HepG2 (cell line): Measurements from ENCODE around the gene CMTM3. TPM values are rescaled to one million over a fixed set of nuclear protein-coding genes. Genes with fewer than 3 reads are reported as not detected.

Source experiments
- ATAC-seq: fragments of 200-7000 bp; cut with Tn5 transposase; 3 replicates; pipeline ENCODE4 v1.9.1; 2020; ENCODE audit warnings: mild to moderate bottlenecking, moderate library complexity
- BruUV-seq: library from RNA; stranded (reverse); fragments of 400-500 nt; replicated peaks from 2 replicates; lab custom pipeline; 2021; lab: Mats Ljungman, UMichigan
- CTCF ChIA-PET: fragments of 300-600 bp; formaldehyde crosslinking; extraction: SDS; loops from one replicate; lab custom pipeline; 2021; ENCODE audit warnings: low total read pairs, inconsistent platforms, low intra/inter-chr PET ratio; lab: Yijun Ruan, JAX
- POLR2A ChIA-PET: fragments of 350-600 bp; sonication (Branson Sonifier 250); formaldehyde crosslinking; loops from one replicate; lab custom pipeline; 2020; ENCODE audit warnings: antibody characterized with exemption, inconsistent platforms; lab: Yijun Ruan, JAX
- DNase-seq: peaks from one replicate; pipeline ENCODE4 v3.0.0-alpha.2; 2015; ENCODE audit warnings: low spot score
- FAIRE-seq: peaks from 3 replicates; lab custom pipeline; 2011; peaks lifted over from hg19 to GRCh38; lab: Jason Lieb, UNC
- H2AFZ ChIP-seq: one replicate; pipeline ENCODE4 v1.6.1; 2011; ENCODE audit warnings: low read length, inconsistent platforms
- H3K27ac ChIP-seq: fragments of 300-600 bp; 3 replicates; pipeline ENCODE4 v1.8.0; 2011; ENCODE audit warnings: mixed run types, mild to moderate bottlenecking, mixed read lengths, low read length, inconsistent platforms; ENCODE audit not compliant: insufficient read depth; ENCODE audit errors: extremely low read length
- H3K27me3 ChIP-seq, 2 experiments: fragments of 200-600 bp in 1 of 2; 2 replicates in 1 of 2; 3 replicates in 1 of 2; pipeline versions ENCODE4 v1.6.0 to v1.8.0; 2011; ENCODE audit warnings: low read length in 2 of 2, mild to moderate bottlenecking in 2 of 2, moderate library complexity in 2 of 2, inconsistent platforms in 1 of 2; ENCODE audit not compliant: insufficient read depth in 2 of 2, control insufficient read depth in 1 of 2
- H3K36me3 ChIP-seq, 2 experiments: fragments of 200-600 bp in 1 of 2; replicated peaks in 1 of 2; 2 replicates in 1 of 2; 3 replicates in 1 of 2; pipeline versions ENCODE4 v1.5.1 to v1.8.0; 2011; ENCODE audit warnings: low read length in 2 of 2, inconsistent platforms in 1 of 2; ENCODE audit not compliant: insufficient read depth in 2 of 2, control insufficient read depth in 1 of 2
- H3K4me1 ChIP-seq: 2 replicates; pipeline ENCODE4 v1.5.1; 2012; ENCODE audit warnings: low read length, inconsistent platforms; ENCODE audit not compliant: insufficient read depth
- H3K4me2 ChIP-seq: 2 replicates; pipeline ENCODE4 v1.6.0; 2011; ENCODE audit warnings: low read depth, low read length, inconsistent platforms
- H3K4me3 ChIP-seq, 3 experiments: fragments of 200-600 bp in 1 of 3; sonication (generic), shearing (Covaris generic) in 1 of 3; replicated peaks in 1 of 3; 2 replicates each; pipeline ENCODE4 v1.5.1; 2011 to 2016; ENCODE audit warnings: low read length in 3 of 3, inconsistent platforms in 2 of 3, low read depth in 2 of 3, mild to moderate bottlenecking in 2 of 3, control low read depth in 1 of 3, mixed read lengths in 1 of 3; ENCODE audit not compliant: insufficient read depth in 1 of 3
- H3K79me2 ChIP-seq: one replicate; pipeline ENCODE4 v1.6.1; 2011; ENCODE audit warnings: low read length, inconsistent platforms; ENCODE audit not compliant: insufficient read depth
- H3K9ac ChIP-seq: 2 replicates; pipeline ENCODE4 v1.6.0; 2011; ENCODE audit warnings: mild to moderate bottlenecking, low read depth, low read length, inconsistent platforms; ENCODE audit not compliant: insufficient read depth
- H3K9me3 ChIP-seq: 2 replicates; pipeline ENCODE4 v1.5.1; 2012; ENCODE audit warnings: mild to moderate bottlenecking, low read length
- H4K20me1 ChIP-seq: 2 replicates; pipeline ENCODE4 v1.6.0; 2011; ENCODE audit warnings: inconsistent platforms, mild to moderate bottlenecking, low read length, moderate library complexity; ENCODE audit not compliant: insufficient read depth
- CEBPB ChIP-seq: IDR thresholded peaks from 2 replicates; pipeline ENCODE4 v1.6.1; 2011; ENCODE audit warnings: low read depth, low read length, improper control_type of control experiment, borderline replicate concordance
- SIX4 ChIP-seq: sonication (generic); formaldehyde crosslinking; IDR thresholded peaks from 2 replicates; pipeline ENCODE4 v1.4.0; 2020; ENCODE audit warnings: missing genetic modification reagents
- YY1 ChIP-seq: IDR thresholded peaks from 2 replicates; pipeline ENCODE4 v1.6.1; 2011; ENCODE audit warnings: low read length, low read depth, moderate library complexity, mild to moderate bottlenecking; ENCODE audit not compliant: insufficient read depth, insufficient replicate concordance
- ZFP90 ChIP-seq: sonication (generic); formaldehyde crosslinking; IDR thresholded peaks from 2 replicates; pipeline ENCODE4 v1.8.0; 2022; ENCODE audit warnings: missing genetic modification reagents, mild to moderate bottlenecking, inconsistent platforms, borderline replicate concordance
- ZNF224 ChIP-seq: sonication (generic); formaldehyde crosslinking; IDR thresholded peaks from 2 replicates; pipeline ENCODE4 v1.5.0; 2020; ENCODE audit warnings: mild to moderate bottlenecking, missing genetic modification reagents
- ZNF646 ChIP-seq: sonication (generic); formaldehyde crosslinking; IDR thresholded peaks from 2 replicates; pipeline ENCODE4 v1.9.0; 2021; ENCODE audit warnings: mild to moderate bottlenecking, missing genetic modification reagents
- WGBS: methylation state at CpG from one replicate; pipeline ENCODE4 v1.1.6; 2017; ENCODE audit warnings: low lambda C conversion rate; 5-methylcytosine and 5-hydroxymethylcytosine counted together
- in situ Hi-C: cut with HindIII; loops from 2 replicates; pipeline ENCODE4 v1.10.0; 2017; ENCODE audit warnings: low pct_unique_long_range_greater_than_20kb; ENCODE audit not compliant: extremely low pct_ligation_motif_present
- intact Hi-C: fragments of 100-400 bp; cut with micrococcal nuclease; formaldehyde crosslinking; loops from one replicate; pipeline ENCODE4 v1.10.0; 2022; ENCODE audit not compliant: unreplicated experiment
- polyA plus RNA-seq, 8 experiments: library from polyadenylated mRNA; depleted of rRNA in 3 of 8; stranded (reverse) in 7 of 8; unstranded in 1 of 8; fragments of >200 nt; fragmentation: Illumina TruSeq in 4 of 8; extraction: Trizol in 4 of 8; gene quantifications; 2 replicates each; pipeline versions ENCODE4 v1.2.1 to v1.2.3, GENCODE V29; 2011 to 2016; ENCODE audit warnings: low read depth in 4 of 8, missing spikeins in 1 of 8, mixed read lengths in 1 of 8; ENCODE audit not compliant: insufficient read depth in 1 of 8
- total RNA-seq, 5 experiments: library from RNA; depleted of rRNA; stranded (reverse); fragments of >200 nt; fragmentation: Illumina TruSeq; extraction: Trizol; gene quantifications; 2 replicates each; pipeline ENCODE4 v1.2.3, GENCODE V29; 2016; ENCODE audit warnings: low read depth in 1 of 5

The CMTM3 gene
- total and polyA plus RNA-seq, 2 of the 13 experiments (the other 11 are each of a cell fraction or from before 2014, with no cell fraction given) = 29.2 to 48.7 TPM

GRCh38 chr16:66580605-66581209 lies 23.8 kb upstream of the CMTM3 start:
- in situ Hi-C loops (no loop called here), intact Hi-C loops (no loop called here)
- Histone ChIP-seq H3K4me3 (no peak overlapping the region), H3K27me3 (peaks cover 0 to 16% of the 10 kb centered on the region in 2 experiments; a peak in 2 of 5 replicates), H3K79me2 (no peaks in the 10 kb centered on the region), H2AFZ (no peak overlapping the region), H4K20me1 (no peaks in the 10 kb centered on the region), H3K27ac (no peak overlapping the region), H3K9me3 (no peaks in the 10 kb centered on the region), H3K4me1 (peaks cover 6% of the 10 kb centered on the region; the same call in 1 of the 2 replicates), H3K9ac (no peak overlapping the region), H3K36me3 (no peaks in the 10 kb centered on the region), H3K4me2 (no peak overlapping the region)
- BruUV-seq = no TSS peak
- FAIRE-seq (no peak), ATAC-seq (peak; percentile 65), DNase-seq (peak; percentile 16)
- ChIA-PET CTCF (no interaction called here), POLR2A (no interaction called here)
- 34% methylated on average over 4 of the region's 4 CpGs for WGBS
- TF ChIP-seq YY1 = no peak
- TF ChIP-seq CEBPB = peak; percentile 20; the same call in 1 of the 2 replicates
- TF ChIP-seq ZNF646 (CRISPR knock-in tag) = no peak
- TF ChIP-seq SIX4 (CRISPR knock-in tag) = 0 out of 2 replicates have a peak, but pooled peaks have one; percentile 32
- TF ChIP-seq ZFP90 = no peak
- TF ChIP-seq ZNF224 (CRISPR knock-in tag) = no peak
